Medulla oblongata (tissue), 1 donor: ENCODE results near the gene BFSP2.

Source experiments
- DNase-seq: peaks from one replicate; pipeline ENCODE4 v3.0.0-alpha.2; 2015; ENCODE audit errors: extremely low spot score

BFSP2 gene

GRCh38 chr3:133383175-133383574, 16.7 kb upstream of the BFSP2 start:
- DNase-seq, result no peak

GRCh38 chr3:133383741-133384140, 16.1 kb upstream of the BFSP2 start:
- DNase-seq, result no peak

GRCh38 chr3:133384331-133385027, 15.4 kb upstream of the BFSP2 start:
- peak; percentile 78 for DNase-seq

- DNase-seq, result no peak
These were observed 13.0 kb upstream of the BFSP2 start for GRCh38 chr3:133386876-133387275.

GRCh38 chr3:133387341-133387740, 12.5 kb upstream of the BFSP2 start:
- no peak for DNase-seq

GRCh38 chr3:133388696-133389395, 11.0 kb upstream of the BFSP2 start:
- DNase-seq, result no peak

GRCh38 chr3:133390715-133391114, 9.1 kb upstream of the BFSP2 start:
- DNase-seq, result no peak

- DNase-seq, result no peak
These were observed 6.7 kb upstream of the BFSP2 start for GRCh38 chr3:133393204-133393603.

GRCh38 chr3:133393691-133394474, 6.0 kb upstream of the BFSP2 start:
- no peak for DNase-seq

GRCh38 chr3:133394561-133395311, 5.1 kb upstream of the BFSP2 start:
- no peak for DNase-seq

- DNase-seq, result no peak
These were observed 3.0 kb upstream of the BFSP2 start for GRCh38 chr3:133396906-133397305.

- DNase-seq, result peak; percentile 50
These were observed 1.7 kb downstream of the BFSP2 start for GRCh38 chr3:133401374-133402135.

- no peak for DNase-seq
These were observed 5.1 kb downstream of the BFSP2 start for GRCh38 chr3:133404920-133405319.

GRCh38 chr3:133408366-133408765, 8.5 kb downstream of the BFSP2 start:
- DNase-seq, result no peak

- DNase-seq, result no peak
These were observed 9.1 kb downstream of the BFSP2 start for GRCh38 chr3:133408961-133409360.

GRCh38 chr3:133410191-133410892, 10.5 kb downstream of the BFSP2 start:
- DNase-seq, result no peak

- DNase-seq, result no peak
These were observed 12.6 kb downstream of the BFSP2 start for GRCh38 chr3:133412183-133413132.

- peak; percentile 84 for DNase-seq
These were observed 13.5 kb downstream of the BFSP2 start for GRCh38 chr3:133413161-133414020.
